ENCODE data around the gene PPP4C. TPM values are rescaled to one million over a fixed set of nuclear protein-coding genes. Genes with fewer than 3 reads are reported as not detected.
"Not testable (repeated sequence)": the region's sequence is repeated elsewhere in the genome, so short reads cannot be mapped to it uniquely, and the experiment has no call there.

The PPP4C gene
- total and polyA plus RNA-seq, 4 experiments from 2014 or later = 75.8 to 276 (median 127) TPM

- Histone ChIP-seq H3K4me1 (ENCODE audit: insufficient read depth, low read length) (peaks cover 5% of the 10 kb centered on the region), H3K36me3 (ENCODE audit: insufficient read depth, low read length) (no peaks in the 10 kb centered on the region), H3K9me3 (ENCODE audit: control insufficient read depth in 1 of 2, low read length in 2 of 2) (no peaks in the 10 kb centered on the region), H3K4me3 (ENCODE audit: low read length in 2 of 2) (no peak overlapping the region), H3K27ac (ENCODE audit: low read depth, low read length) (no peak overlapping the region), H3K27me3 (ENCODE audit: insufficient read depth, low read length) (peaks cover 18% of the 10 kb centered on the region)
- no peak overlapping the region for H3K27ac Mint-ChIP-seq
- H3K4me1 Mint-ChIP-seq = peaks cover 4 to 18% (median 5%) of the 10 kb centered on the region in 4 donors
- POLR2A ChIA-PET (ENCODE audit: partially characterized antibody) = interaction anchor here (0.7 to 1.3 kb wide), 3 partner anchors 26 to 331 kb away, joined by 3 to 5 read pairs (median 3); no protein-coding TSS in a partner anchor
- peaks cover 31 to 44% of the 10 kb centered on the region in 2 donors for H3K27me3 Mint-ChIP-seq
- peak in 1 of 5 donors; percentile 29 for DNase-seq
- H3K4me3 Mint-ChIP-seq = peak overlapping the region in 1 of 8 donors; percentile 38
- intact Hi-C loops (cut with micrococcal nuclease) = no loop called here
- peaks cover 0 to 2% (median 0%) of the 10 kb centered on the region in 8 donors for H3K9me3 Mint-ChIP-seq
- CTCF ChIA-PET (ENCODE audit: partially characterized antibody) = interaction anchor here (0.9 to 2.7 kb wide), 18 partner anchors 10 to 365 kb away, joined by 3 to 21 read pairs (median 5); partner anchors contain the start of genes QPRT and TMEM219
- H3K36me3 Mint-ChIP-seq = no peaks in the 10 kb centered on the region
These were observed 44.3 kb upstream of the PPP4C start for GRCh38 chr16:30031477-30031918.

DNA sequence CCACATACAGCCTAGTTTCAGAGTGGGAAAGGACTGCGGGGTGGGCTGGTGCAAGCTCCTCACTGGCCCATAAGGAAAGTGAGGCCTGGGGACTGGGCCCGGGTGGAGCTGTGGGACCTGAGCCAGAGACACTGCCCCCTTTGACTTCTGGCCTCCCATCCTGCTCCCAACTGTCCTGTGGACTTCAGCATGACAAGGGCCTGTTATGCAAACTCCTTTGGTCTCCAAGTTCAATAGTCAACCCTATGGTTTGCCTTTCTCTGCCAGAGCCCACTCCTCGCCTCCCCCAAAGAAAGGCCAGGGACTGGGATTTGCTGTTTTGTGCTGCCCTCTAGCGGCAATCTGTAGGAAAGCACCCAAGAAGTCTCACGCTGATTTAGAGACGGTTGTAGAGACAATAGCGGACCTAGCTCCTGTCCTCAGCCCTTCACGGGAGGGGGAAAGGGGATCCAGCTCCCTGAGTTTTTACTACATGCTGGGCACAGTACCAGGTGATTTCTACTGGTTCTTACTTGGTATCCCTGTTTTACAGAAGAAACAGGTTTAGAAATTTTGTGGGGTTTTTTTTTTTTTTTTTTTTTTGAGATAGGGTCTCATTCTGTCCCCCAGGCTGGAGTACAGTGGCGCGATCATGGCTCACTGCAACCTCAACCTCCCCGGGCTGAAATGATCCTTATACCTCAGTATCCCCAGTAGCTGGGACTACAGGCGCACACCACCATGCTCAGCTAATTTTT lies 43.5 kb upstream of the PPP4C start:
- H3K4me1 Mint-ChIP-seq = peaks cover 4 to 18% (median 4%) of the 10 kb centered on the region in 4 donors
- intact Hi-C loops (cut with micrococcal nuclease) = no loop called here

DNA sequence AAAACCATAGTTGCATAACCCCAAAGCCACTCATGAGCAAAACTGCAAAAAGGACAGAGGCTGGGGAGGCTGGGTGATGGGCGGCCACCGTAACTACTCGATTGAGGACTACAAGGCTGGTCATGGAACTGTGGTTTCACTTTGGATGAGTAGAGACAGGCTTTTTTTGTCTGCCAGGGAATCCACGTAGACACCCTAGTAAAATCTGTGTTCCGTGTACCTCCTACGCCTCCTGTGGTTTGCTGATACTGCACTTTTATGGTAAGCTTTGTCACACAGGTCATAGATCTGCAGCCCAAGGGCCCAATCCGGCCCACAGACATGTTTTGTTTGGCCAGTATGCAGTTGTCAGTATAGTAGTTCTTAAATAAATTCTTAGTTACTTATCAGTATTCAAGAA lies 42.5 kb upstream of the PPP4C start:
- no peaks in the 10 kb centered on the region for H3K9me3 ChIP-seq (ENCODE audit: control insufficient read depth in 1 of 2, low read length in 2 of 2)
- H3K36me3 Mint-ChIP-seq = no peaks in the 10 kb centered on the region
- no peaks in the 10 kb centered on the region for H3K9me3 Mint-ChIP-seq
- intact Hi-C loops (cut with micrococcal nuclease) = no loop called here
- H3K27me3 Mint-ChIP-seq = peaks cover 23 to 28% of the 10 kb centered on the region in 2 donors
- H3K4me1 ChIP-seq (ENCODE audit: insufficient read depth, low read length) = peaks cover 5% of the 10 kb centered on the region
- H3K4me3 Mint-ChIP-seq = peak overlapping the region in 1 of 8 donors; percentile 10
- H3K27ac ChIP-seq (ENCODE audit: low read depth, low read length) = no peak overlapping the region
- DNase-seq = no peak
- H3K4me1 Mint-ChIP-seq = peaks cover 4 to 18% (median 4%) of the 10 kb centered on the region in 4 donors
- CTCF ChIA-PET (ENCODE audit: partially characterized antibody) = interaction anchor here (0.7 to 2.7 kb wide), 14 partner anchors 11 to 393 kb away, joined by 3 to 21 read pairs (median 4); partner anchors contain the start of genes C16orf92 and KCTD13
- no peak overlapping the region for H3K4me3 ChIP-seq (ENCODE audit: low read length in 2 of 2)
- peak overlapping the region in 1 of 7 donors; percentile 27 for H3K27ac Mint-ChIP-seq
- no peaks in the 10 kb centered on the region for H3K36me3 ChIP-seq (ENCODE audit: insufficient read depth, low read length)
- H3K27me3 ChIP-seq (ENCODE audit: insufficient read depth, low read length) = peaks cover 18% of the 10 kb centered on the region
- POLR2A ChIA-PET (ENCODE audit: partially characterized antibody) = no interaction called here

More for the DNA sequence above, 43.5 kb upstream of the PPP4C start:
- Histone ChIP-seq H3K36me3 (ENCODE audit: insufficient read depth, low read length) (no peaks in the 10 kb centered on the region), H3K4me3 (ENCODE audit: low read length in 2 of 2) (no peak overlapping the region), H3K9me3 (ENCODE audit: control insufficient read depth in 1 of 2, low read length in 2 of 2) (no peaks in the 10 kb centered on the region), H3K27ac (ENCODE audit: low read depth, low read length) (no peak overlapping the region), H3K4me1 (ENCODE audit: insufficient read depth, low read length) (peaks cover 5% of the 10 kb centered on the region), H3K27me3 (ENCODE audit: insufficient read depth, low read length) (peaks cover 18% of the 10 kb centered on the region)
- peaks cover 0 to 2% (median 0%) of the 10 kb centered on the region in 8 donors for H3K9me3 Mint-ChIP-seq
- POLR2A ChIA-PET (ENCODE audit: partially characterized antibody) = interaction anchor here (0.7 to 1.3 kb wide), 3 partner anchors 27 to 332 kb away, joined by 3 to 5 read pairs (median 3); no protein-coding TSS in a partner anchor
- peak overlapping the region in 1 of 7 donors; percentile 48 for H3K27ac Mint-ChIP-seq
- CTCF ChIA-PET (ENCODE audit: partially characterized antibody) = interaction anchor here (0.7 to 2.7 kb wide), 28 partner anchors 9 to 392 kb away, joined by 3 to 21 read pairs (median 4); partner anchors contain the start of genes KCTD13, QPRT, TAOK2 and TMEM219
- H3K27me3 Mint-ChIP-seq = peaks cover 26 to 37% of the 10 kb centered on the region in 2 donors
- peak; percentile 61 to 70 (median 66) for DNase-seq
- H3K4me3 Mint-ChIP-seq = peak overlapping the region in 5 of 8 donors; percentile 35 to 76 (median 43)
- H3K36me3 Mint-ChIP-seq = no peaks in the 10 kb centered on the region

DNA sequence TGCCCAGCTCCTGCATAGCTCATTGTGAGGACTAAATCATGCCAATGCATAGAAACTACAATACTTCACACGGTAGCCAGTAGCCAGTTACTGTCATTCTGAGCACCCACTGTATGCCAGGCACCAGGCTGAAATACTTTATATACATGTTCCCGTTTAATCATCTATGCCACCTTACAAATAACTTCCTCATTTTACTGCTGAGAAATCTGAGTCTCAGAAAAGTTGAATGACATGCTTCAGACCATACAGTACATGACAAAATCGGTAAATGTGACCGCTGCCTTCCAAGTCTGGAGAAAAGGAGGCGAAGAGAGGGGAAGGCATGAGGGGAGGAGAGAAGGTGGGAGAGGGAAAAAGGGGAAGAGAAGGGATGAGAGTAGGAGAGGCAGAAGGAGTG lies 35.6 kb upstream of the PPP4C start:
- Mint-ChIP-seq H3K4me3 (no peak overlapping the region), H3K4me1 (peaks cover 0 to 2% (median under 1%) of the 10 kb centered on the region in 4 donors), H3K36me3 (no peaks in the 10 kb centered on the region), H3K9me3 (no peaks in the 10 kb centered on the region), H3K27me3 (peaks cover 0 to 6% of the 10 kb centered on the region in 2 donors), H3K27ac (no peak overlapping the region)
- Histone ChIP-seq H3K4me1 (ENCODE audit: insufficient read depth, low read length) (no peaks in the 10 kb centered on the region), H3K36me3 (ENCODE audit: insufficient read depth, low read length) (no peaks in the 10 kb centered on the region), H3K9me3 (ENCODE audit: control insufficient read depth in 1 of 2, low read length in 2 of 2) (no peaks in the 10 kb centered on the region), H3K27ac (ENCODE audit: low read depth, low read length) (no peak overlapping the region), H3K27me3 (ENCODE audit: insufficient read depth, low read length) (no peaks in the 10 kb centered on the region), H3K4me3 (ENCODE audit: low read length in 2 of 2) (no peak overlapping the region)
- DNase-seq = no peak
- ChIA-PET POLR2A (ENCODE audit: partially characterized antibody) (no interaction called here), CTCF (ENCODE audit: partially characterized antibody) (interaction anchor here (0.7 to 1.6 kb wide), 4 partner anchors 8 to 224 kb away, joined by 3 to 6 read pairs (median 4); partner anchors contain the start of gene PAGR1)
- intact Hi-C loops (cut with micrococcal nuclease) = no loop called here

- H3K4me3 ChIP-seq (ENCODE audit: low read length in 2 of 2); H3K27me3 ChIP-seq (ENCODE audit: insufficient read depth, low read length); H3K36me3 ChIP-seq (ENCODE audit: insufficient read depth, low read length); intact Hi-C loops (cut with micrococcal nuclease); H3K27ac ChIP-seq (ENCODE audit: low read depth, low read length); H3K27ac Mint-ChIP-seq; H3K36me3 Mint-ChIP-seq; POLR2A ChIA-PET (ENCODE audit: partially characterized antibody); H3K9me3 Mint-ChIP-seq; H3K4me3 Mint-ChIP-seq; H3K4me1 ChIP-seq (ENCODE audit: insufficient read depth, low read length); DNase-seq; H3K9me3 ChIP-seq (ENCODE audit: control insufficient read depth in 1 of 2, low read length in 2 of 2); H3K27me3 Mint-ChIP-seq; H3K4me1 Mint-ChIP-seq: not testable (repeated sequence)
- CTCF ChIA-PET (ENCODE audit: partially characterized antibody) = interaction anchor here (1.0 to 1.6 kb wide), 3 partner anchors 9 to 225 kb away, joined by 3 to 5 read pairs (median 3); partner anchors contain the start of gene PAGR1
These were observed 35.1 kb upstream of the PPP4C start for GRCh38 chr16:30040690-30041089.

- H3K9me3 ChIP-seq (ENCODE audit: control insufficient read depth in 1 of 2, low read length in 2 of 2) = no peaks in the 10 kb centered on the region
- H3K27ac ChIP-seq (ENCODE audit: low read depth, low read length) = no peak overlapping the region
- intact Hi-C loops (cut with micrococcal nuclease) = loop anchor here (1.0 kb wide), 1 partner anchor 367 kb away; no protein-coding TSS in a partner anchor
- H3K4me1 Mint-ChIP-seq = peaks cover 0 to 5% (median 2%) of the 10 kb centered on the region in 4 donors
- no peaks in the 10 kb centered on the region for H3K36me3 Mint-ChIP-seq
- CTCF ChIA-PET (ENCODE audit: partially characterized antibody) = interaction anchor here (1.0 to 3.5 kb wide), 3 partner anchors 10 to 14 kb away, joined by 3 to 26 read pairs (median 5); no protein-coding TSS in a partner anchor
- H3K27me3 ChIP-seq (ENCODE audit: insufficient read depth, low read length) = no peaks in the 10 kb centered on the region
- POLR2A ChIA-PET (ENCODE audit: partially characterized antibody) = no interaction called here
- no peak overlapping the region for H3K27ac Mint-ChIP-seq
- no peaks in the 10 kb centered on the region for H3K4me1 ChIP-seq (ENCODE audit: insufficient read depth, low read length)
- DNase-seq = peak in 3 of 5 donors; percentile 26 to 39 (median 38)
- no peaks in the 10 kb centered on the region for H3K9me3 Mint-ChIP-seq
- H3K27me3 Mint-ChIP-seq = peaks cover 0 to 5% of the 10 kb centered on the region in 2 donors
- H3K4me3 ChIP-seq (ENCODE audit: low read length in 2 of 2) = no peak overlapping the region
- no peaks in the 10 kb centered on the region for H3K36me3 ChIP-seq (ENCODE audit: insufficient read depth, low read length)
- H3K4me3 Mint-ChIP-seq = no peak overlapping the region
These were observed 34.0 kb upstream of the PPP4C start for GRCh38 chr16:30041841-30042240.

DNA sequence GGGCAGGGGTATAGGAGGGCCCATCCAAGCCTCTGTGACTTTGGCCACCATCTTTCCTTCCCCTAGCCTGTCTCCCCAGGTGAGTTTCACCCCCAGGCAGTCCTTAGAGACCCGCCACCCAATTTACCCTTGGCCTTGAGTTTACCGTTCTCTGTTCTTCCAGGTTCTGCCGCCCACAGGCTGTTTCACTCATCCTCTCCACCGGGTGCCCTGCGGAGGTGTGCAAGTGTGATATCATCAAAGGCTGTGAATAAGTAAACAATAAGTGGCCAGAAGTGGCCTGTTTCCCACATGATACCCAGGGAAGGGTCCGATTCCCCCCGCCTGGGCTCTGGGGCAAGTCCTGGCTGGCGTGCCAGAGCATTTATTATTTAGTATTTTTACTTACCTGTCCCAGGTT lies 29.6 kb upstream of the PPP4C start:
- Histone ChIP-seq H3K27me3 (ENCODE audit: insufficient read depth, low read length) (no peaks in the 10 kb centered on the region), H3K36me3 (ENCODE audit: insufficient read depth, low read length) (no peaks in the 10 kb centered on the region), H3K9me3 (ENCODE audit: control insufficient read depth in 1 of 2, low read length in 2 of 2) (no peaks in the 10 kb centered on the region), H3K4me1 (ENCODE audit: insufficient read depth, low read length) (no peaks in the 10 kb centered on the region), H3K27ac (ENCODE audit: low read depth, low read length) (no peak overlapping the region), H3K4me3 (ENCODE audit: low read length in 2 of 2) (no peak overlapping the region)
- ChIA-PET CTCF (ENCODE audit: partially characterized antibody) (no interaction called here), POLR2A (ENCODE audit: partially characterized antibody) (no interaction called here)
- peaks cover 0 to 5% (median 4%) of the 10 kb centered on the region in 4 donors for H3K4me1 Mint-ChIP-seq
- intact Hi-C loops (cut with micrococcal nuclease) = no loop called here
- no peak overlapping the region for H3K27ac Mint-ChIP-seq
- DNase-seq = no peak
- H3K9me3 Mint-ChIP-seq = no peaks in the 10 kb centered on the region
- H3K36me3 Mint-ChIP-seq = no peaks in the 10 kb centered on the region
- H3K4me3 Mint-ChIP-seq = no peak overlapping the region
- H3K27me3 Mint-ChIP-seq = peaks cover 0 to 2% of the 10 kb centered on the region in 2 donors
